Activated naive CD8-positive, alpha-beta T cell treated with anti-CD3 and anti-CD28 coated beads, Interleukin-2, amount 50 U/mL, for 16 hours (primary cell): ENCODE results near the gene PDGFRB.
A peak's percentile ranks its signal among the peaks of the same experiment; 100 is the strongest.

Experiments used
- DNase-seq: peaks from one replicate; pipeline ENCODE4 v3.0.0-alpha.2; 2020; ENCODE audit warnings: low read depth, low spot score

PDGFRB gene

GRCh38 chr5:150163547-150164059, 8.0 kb upstream of the PDGFRB start:
- DNase-seq: no peak

- no peak for DNase-seq
Measured at GRCh38 chr5:150163035-150163434, 7.4 kb upstream of the PDGFRB start.

- DNase-seq: no peak
Measured at GRCh38 chr5:150162142-150162513, 6.5 kb upstream of the PDGFRB start.

- DNase-seq: peak; percentile 55
Measured at GRCh38 chr5:150161242-150162141, 5.8 kb upstream of the PDGFRB start.

- no peak for DNase-seq
Measured at GRCh38 chr5:150160448-150161081, 4.9 kb upstream of the PDGFRB start.

- DNase-seq: no peak
Measured at GRCh38 chr5:150159741-150160179, 4.1 kb upstream of the PDGFRB start.

- DNase-seq: no peak
Measured at GRCh38 chr5:150159031-150159430, 3.4 kb upstream of the PDGFRB start.

GRCh38 chr5:150158170-150158949, 2.7 kb upstream of the PDGFRB start:
- DNase-seq: no peak

GRCh38 chr5:150157168-150157567, 1.5 kb upstream of the PDGFRB start:
- no peak for DNase-seq

GRCh38 chr5:150156540-150156939, 895 bp upstream of the PDGFRB start:
- no peak for DNase-seq

GRCh38 chr5:150156027-150156368, 353 bp upstream of the PDGFRB start:
- DNase-seq: no peak

GRCh38 chr5:150154618-150155128, 972 bp downstream of the PDGFRB start:
- DNase-seq: no peak

- no peak for DNase-seq
Measured at GRCh38 chr5:150153957-150154617, 1.6 kb downstream of the PDGFRB start.

- no peak for DNase-seq
Measured at GRCh38 chr5:150153483-150153882, 2.2 kb downstream of the PDGFRB start.

GRCh38 chr5:150152636-150153462, 2.8 kb downstream of the PDGFRB start:
- DNase-seq: no peak

GRCh38 chr5:150149618-150150017, 6.0 kb downstream of the PDGFRB start:
- DNase-seq: no peak

- DNase-seq: no peak
Measured at GRCh38 chr5:150148117-150148927, 7.3 kb downstream of the PDGFRB start.

- no peak for DNase-seq
Measured at GRCh38 chr5:150147670-150148069, 8.0 kb downstream of the PDGFRB start.

- no peak for DNase-seq
Measured at GRCh38 chr5:150146862-150147601, 8.6 kb downstream of the PDGFRB start.
